OCI-LY1 (cell line): ENCODE measurements around the gene CYTH2.

Experiments used
- H2AFZ ChIP-seq: fragments of 200-600 bp; sonication (generic), shearing (Covaris generic); 2 replicates; pipeline ENCODE4 v1.6.0; 2014; ENCODE audit warnings: antibody characterized with exemption, mild to moderate bottlenecking, low read length
- H3F3A ChIP-seq: fragments of 200-600 bp; sonication (generic), shearing (Covaris generic); 2 replicates; pipeline ENCODE4 v1.6.0; 2014; ENCODE audit warnings: mild to moderate bottlenecking, antibody characterized with exemption, low read length, moderate library complexity; ENCODE audit not compliant: insufficient read depth
- H3K27ac ChIP-seq: fragments of 200-600 bp; sonication (generic); 2 replicates; pipeline ENCODE4 v1.5.1; 2014; ENCODE audit warnings: low read length, mixed run types, mild to moderate bottlenecking, low read depth; ENCODE audit not compliant: poor library complexity, severe bottlenecking
- H3K27me3 ChIP-seq: fragments of 200-600 bp; sonication (generic); 2 replicates; pipeline ENCODE4 v1.6.0; 2014; ENCODE audit warnings: antibody characterized with exemption, mild to moderate bottlenecking, low read length, moderate library complexity; ENCODE audit not compliant: insufficient read depth
- H3K36me3 ChIP-seq: fragments of 200-600 bp; sonication (generic); 2 replicates; pipeline ENCODE4 v1.6.1; 2014; ENCODE audit warnings: mild to moderate bottlenecking, antibody characterized with exemption, low read length, moderate library complexity, mixed read lengths; ENCODE audit not compliant: insufficient read depth
- H3K4me1 ChIP-seq: fragments of 200-600 bp; sonication (generic); 2 replicates; pipeline ENCODE4 v1.5.1; 2014; ENCODE audit warnings: mild to moderate bottlenecking, low read length, moderate library complexity; ENCODE audit not compliant: insufficient read depth, severe bottlenecking
- H3K4me2 ChIP-seq: fragments of 200-600 bp; sonication (generic), shearing (Covaris generic); 2 replicates; pipeline ENCODE4 v1.6.1; 2014; ENCODE audit warnings: low read length
- H3K4me3 ChIP-seq: fragments of 200-600 bp; sonication (generic); 2 replicates; pipeline ENCODE4 v1.5.1; 2014; ENCODE audit warnings: low read length, low read depth, mild to moderate bottlenecking, mixed read lengths; ENCODE audit not compliant: poor library complexity, severe bottlenecking
- H3K79me2 ChIP-seq: fragments of 200-600 bp; shearing (Covaris generic); 2 replicates; pipeline ENCODE4 v1.6.1; 2016; ENCODE audit warnings: mixed run types, low read length, mixed read lengths; ENCODE audit not compliant: insufficient read depth
- H3K9ac ChIP-seq: fragments of 200-600 bp; sonication (generic), shearing (Covaris generic); 2 replicates; pipeline ENCODE4 v1.6.1; 2014; ENCODE audit warnings: mild to moderate bottlenecking, low read length, mixed read lengths
- H3K9me2 ChIP-seq: fragments of 200-600 bp; sonication (generic), shearing (Covaris generic); 2 replicates; pipeline ENCODE4 v1.6.1; 2014; ENCODE audit warnings: low read depth, mild to moderate bottlenecking, low read length, mixed read lengths
- H3K9me3 ChIP-seq: fragments of 200-600 bp; shearing (Covaris generic); 2 replicates; pipeline ENCODE4 v1.6.1; 2014; ENCODE audit warnings: low read length, mixed read lengths
- H4K20me1 ChIP-seq: fragments of 200-600 bp; sonication (generic), shearing (Covaris generic); 2 replicates; pipeline ENCODE4 v1.6.0; 2016; ENCODE audit warnings: mild to moderate bottlenecking, low read length; ENCODE audit not compliant: insufficient read depth
- CTCF ChIP-seq: fragments of 200-600 bp; sonication (generic), shearing (Covaris generic); IDR thresholded peaks from 2 replicates; pipeline ENCODE4 v1.5.1; 2017; ENCODE audit warnings: mild to moderate bottlenecking, antibody characterized with exemption, low read length, moderate library complexity, mixed read lengths
- EZH2 ChIP-seq: fragments of 200-600 bp; sonication (generic), shearing (Covaris generic); IDR thresholded peaks from 2 replicates; pipeline ENCODE4 v1.8.0; 2017; ENCODE audit warnings: borderline replicate concordance, mixed run types, mild to moderate bottlenecking, antibody characterized with exemption, low read length, moderate library complexity, mixed read lengths

CYTH2 gene

DNA sequence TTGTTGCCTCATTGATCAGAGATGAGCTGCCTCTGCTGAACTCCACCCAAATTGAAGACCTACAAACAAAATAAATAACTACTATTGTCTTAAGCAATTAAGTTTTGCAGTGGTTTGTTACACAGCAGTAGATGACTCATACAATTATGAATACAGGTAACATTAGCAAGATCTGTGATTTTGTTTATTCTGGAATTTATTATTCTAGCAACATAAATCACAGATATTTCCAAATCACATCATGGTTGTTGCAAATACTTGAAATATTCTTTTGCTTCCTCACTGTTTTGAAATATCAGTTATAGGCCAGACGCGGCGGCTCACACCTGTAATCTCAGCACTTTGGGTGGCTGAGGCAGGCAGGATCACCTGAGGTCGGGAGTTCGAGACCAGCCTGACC is 55.6 kb downstream of the CYTH2 start:
- no peak overlapping the region for H3K4me2 ChIP-seq
- H3K27me3 ChIP-seq, result peaks cover 3% of the 10 kb centered on the region; the same call in 1 of the 2 replicates
- peaks cover 4% of the 10 kb centered on the region for H3K9me3 ChIP-seq
- no peaks in the 10 kb centered on the region for H3K9me2 ChIP-seq
- H3K4me3 ChIP-seq, result no peak overlapping the region
- no peak overlapping the region for H2AFZ ChIP-seq
- H3K4me1 ChIP-seq, result no peaks in the 10 kb centered on the region
- no peaks in the 10 kb centered on the region for H3F3A ChIP-seq
- H3K79me2 ChIP-seq, result no peaks in the 10 kb centered on the region
- H3K9ac ChIP-seq, result no peak overlapping the region
- H4K20me1 ChIP-seq, result no peaks in the 10 kb centered on the region
- H3K36me3 ChIP-seq, result no peaks in the 10 kb centered on the region; the same call in 1 of the 2 replicates
- TF ChIP-seq EZH2 (no peak), CTCF (no peak)
- no peak overlapping the region for H3K27ac ChIP-seq

DNA sequence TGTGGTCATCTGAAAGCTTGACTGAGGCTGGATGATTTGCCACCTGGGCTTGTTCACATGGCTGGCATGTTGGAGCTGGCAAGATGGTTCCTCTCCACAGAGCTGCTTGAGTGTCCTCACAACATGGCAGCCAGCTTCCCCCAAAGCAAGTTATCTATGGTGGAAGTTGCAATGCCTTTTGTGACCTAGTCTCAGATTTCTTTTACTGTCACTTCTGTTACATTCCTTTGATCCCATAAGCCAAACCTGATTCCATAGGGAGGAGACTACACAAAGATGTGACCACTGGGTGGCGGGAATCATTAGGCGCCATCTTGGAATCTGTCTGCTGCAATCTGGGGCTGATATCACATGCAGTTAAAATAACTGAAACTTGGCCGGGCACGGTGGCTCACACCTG is 60.0 kb downstream of the CYTH2 start:
- no peaks in the 10 kb centered on the region; the same call in 1 of the 2 replicates for H3K36me3 ChIP-seq
- no peaks in the 10 kb centered on the region for H3K4me1 ChIP-seq
- no peaks in the 10 kb centered on the region for H3F3A ChIP-seq
- no peak overlapping the region for H2AFZ ChIP-seq
- TF ChIP-seq CTCF (no peak), EZH2 (no peak)
- no peaks in the 10 kb centered on the region for H4K20me1 ChIP-seq
- no peak overlapping the region for H3K9ac ChIP-seq
- H3K27ac ChIP-seq, result no peak overlapping the region
- H3K4me3 ChIP-seq, result no peak overlapping the region
- H3K4me2 ChIP-seq, result no peak overlapping the region
- H3K9me2 ChIP-seq, result no peaks in the 10 kb centered on the region
- peaks cover 4% of the 10 kb centered on the region for H3K9me3 ChIP-seq
- no peaks in the 10 kb centered on the region for H3K79me2 ChIP-seq
- peaks cover 3% of the 10 kb centered on the region; the same call in 1 of the 2 replicates for H3K27me3 ChIP-seq

GRCh38 chr19:48530066-48530720 is 61.0 kb downstream of the CYTH2 start:
- no peak overlapping the region for H2AFZ ChIP-seq
- H3K27ac ChIP-seq, result no peak overlapping the region
- H3K4me1 ChIP-seq, result no peaks in the 10 kb centered on the region
- H3K4me3 ChIP-seq, result no peak overlapping the region
- peaks cover 3% of the 10 kb centered on the region; the same call in 1 of the 2 replicates for H3K27me3 ChIP-seq
- no peak for TF ChIP-seq EZH2
- no peak for TF ChIP-seq CTCF
- no peak overlapping the region for H3K9ac ChIP-seq
- H3K79me2 ChIP-seq, result no peaks in the 10 kb centered on the region
- no peaks in the 10 kb centered on the region for H3K9me2 ChIP-seq
- H4K20me1 ChIP-seq, result no peaks in the 10 kb centered on the region
- peaks cover 4% of the 10 kb centered on the region for H3K9me3 ChIP-seq
- no peak overlapping the region for H3K4me2 ChIP-seq
- H3F3A ChIP-seq, result no peaks in the 10 kb centered on the region
- H3K36me3 ChIP-seq, result no peaks in the 10 kb centered on the region
